NCI-H774 (cell line): ENCODE results near the gene NEURL1.
A peak's percentile ranks its signal among the peaks of the same experiment; 100 is the strongest.
"Not testable (repeated sequence)": the region's sequence is repeated elsewhere in the genome, so short reads cannot be mapped to it uniquely, and the experiment has no call there.

Experiments
- DNase-seq: peaks from one replicate; lab custom pipeline; 2025; lab: John Stamatoyannopoulos, UW

NEURL1 gene

GRCh38 chr10:103465411-103466179, 27.9 kb upstream of the NEURL1 start:
- no peak for DNase-seq

- no peak for DNase-seq
Measured at GRCh38 chr10:103466734-103467133, 26.8 kb upstream of the NEURL1 start.

GRCh38 chr10:103467406-103467805, 26.1 kb upstream of the NEURL1 start:
- DNase-seq, result no peak

GRCh38 chr10:103469201-103469600, 24.3 kb upstream of the NEURL1 start:
- no peak for DNase-seq

GRCh38 chr10:103470761-103471653, 22.5 kb upstream of the NEURL1 start:
- DNase-seq, result no peak

- no peak for DNase-seq
Measured at GRCh38 chr10:103472005-103472404, 21.5 kb upstream of the NEURL1 start.

GRCh38 chr10:103473261-103473671, 20.2 kb upstream of the NEURL1 start:
- DNase-seq, result no peak

- no peak for DNase-seq
Measured at GRCh38 chr10:103474077-103474476, 19.4 kb upstream of the NEURL1 start.

GRCh38 chr10:103475437-103475836, 18.1 kb upstream of the NEURL1 start:
- no peak for DNase-seq

GRCh38 chr10:103476046-103476768, 17.3 kb upstream of the NEURL1 start:
- DNase-seq, result no peak

GRCh38 chr10:103478671-103479070, 14.8 kb upstream of the NEURL1 start:
- DNase-seq, result no peak

- DNase-seq, result no peak
Measured at GRCh38 chr10:103479135-103479534, 14.4 kb upstream of the NEURL1 start, which contains the start of gene CALHM3. Gene CALHM3 (minus strand): TSS chr10:103479240. CDS start chr10:103479032, 208 bp downstream.

GRCh38 chr10:103480521-103480920, 13.0 kb upstream of the NEURL1 start:
- DNase-seq, result no peak

- peak; percentile 26 for DNase-seq
Measured at GRCh38 chr10:103481974-103482531, 11.5 kb upstream of the NEURL1 start.

- DNase-seq, result not testable (repeated sequence)
Measured at GRCh38 chr10:103486635-103487409, 6.7 kb upstream of the NEURL1 start.

- DNase-seq, result no peak
Measured at GRCh38 chr10:103487410-103487708, 6.1 kb upstream of the NEURL1 start.

GRCh38 chr10:103490986-103491314, 2.6 kb upstream of the NEURL1 start:
- DNase-seq, result no peak

- DNase-seq, result no peak
Measured at GRCh38 chr10:103491729-103492364, 1.7 kb upstream of the NEURL1 start.

GRCh38 chr10:103492655-103493261, 747 bp upstream of the NEURL1 start:
- no peak for DNase-seq
